GM18502 (cell line): ENCODE results near the gene GM2A.
A peak's percentile ranks its signal among the peaks of the same experiment; 100 is the strongest.
"Not testable (repeated sequence)": the region's sequence is repeated elsewhere in the genome, so short reads cannot be mapped to it uniquely, and the experiment has no call there.

Experiments
- ATAC-seq: cut with Tn5 transposase; IDR thresholded peaks from one replicate; pipeline ENCODE4 v1.9.1; 2021; ENCODE audit warnings: mild to moderate bottlenecking; ENCODE audit not compliant: unreplicated experiment, poor library complexity

The GM2A gene

DNA sequence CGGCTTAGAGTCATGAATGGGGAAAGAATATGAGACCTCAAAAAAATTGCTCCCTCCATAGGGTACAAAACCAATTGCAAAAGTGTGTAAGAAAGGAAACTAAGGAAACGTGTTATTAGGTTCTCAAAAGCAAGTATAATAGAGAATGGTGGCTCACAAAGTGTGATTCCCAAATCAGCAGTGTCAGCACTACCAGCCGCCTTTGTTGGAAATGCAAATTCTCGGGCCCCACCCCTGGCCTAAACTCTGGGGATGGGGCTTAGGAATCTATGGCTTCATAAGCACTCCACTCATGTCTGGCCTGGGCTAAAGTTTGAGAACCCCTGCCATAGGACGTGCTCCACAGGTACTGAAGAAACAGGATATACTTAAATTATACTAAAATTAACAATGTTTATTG, 27.5 kb upstream of the GM2A start:
- ATAC-seq: no peak

DNA sequence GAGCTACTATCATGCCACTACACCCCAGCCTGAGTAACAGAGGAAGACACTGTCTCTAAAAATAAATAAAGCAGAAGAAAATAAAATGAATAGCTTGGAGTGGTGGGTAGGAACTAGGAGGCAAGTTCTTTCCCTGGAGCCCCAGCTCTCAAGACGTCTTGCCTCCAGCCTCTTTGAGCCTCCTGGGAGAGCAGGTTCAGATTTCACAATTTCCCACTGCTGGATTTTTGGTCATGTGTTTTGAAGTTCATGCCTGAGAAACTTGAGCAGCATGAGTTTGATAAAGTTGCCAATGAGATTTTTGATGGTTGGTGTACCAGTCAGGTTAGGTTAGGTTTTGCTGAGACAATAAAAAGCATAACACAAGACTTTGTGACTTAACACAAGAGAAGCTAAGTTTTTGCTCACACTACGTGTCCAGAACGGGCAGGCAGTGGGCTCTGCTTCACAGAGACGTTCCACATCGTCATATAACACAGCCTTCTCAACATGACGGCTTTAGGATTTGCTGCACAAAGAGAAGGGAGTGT, 25.0 kb upstream of the GM2A start:
- no peak for ATAC-seq

DNA sequence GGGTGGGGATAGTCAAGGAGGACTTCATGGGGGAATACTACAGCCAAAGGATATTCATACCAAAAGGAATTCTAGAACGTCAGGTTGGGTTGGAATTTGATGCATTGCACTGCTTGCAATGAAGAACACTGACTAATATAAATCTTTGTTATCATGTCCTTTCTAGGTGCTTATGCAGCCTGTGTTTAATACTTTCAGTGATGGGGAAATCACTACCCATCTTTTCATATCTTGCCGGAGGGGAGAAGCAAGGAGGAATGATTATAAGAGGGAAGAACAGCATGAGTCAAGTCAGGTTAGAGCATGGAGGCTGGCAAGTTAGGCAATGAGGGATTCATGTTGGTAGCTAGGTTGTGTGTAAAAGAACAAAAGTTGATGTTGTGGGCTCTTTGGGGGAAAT, 24.0 kb upstream of the GM2A start:
- no peak for ATAC-seq

DNA sequence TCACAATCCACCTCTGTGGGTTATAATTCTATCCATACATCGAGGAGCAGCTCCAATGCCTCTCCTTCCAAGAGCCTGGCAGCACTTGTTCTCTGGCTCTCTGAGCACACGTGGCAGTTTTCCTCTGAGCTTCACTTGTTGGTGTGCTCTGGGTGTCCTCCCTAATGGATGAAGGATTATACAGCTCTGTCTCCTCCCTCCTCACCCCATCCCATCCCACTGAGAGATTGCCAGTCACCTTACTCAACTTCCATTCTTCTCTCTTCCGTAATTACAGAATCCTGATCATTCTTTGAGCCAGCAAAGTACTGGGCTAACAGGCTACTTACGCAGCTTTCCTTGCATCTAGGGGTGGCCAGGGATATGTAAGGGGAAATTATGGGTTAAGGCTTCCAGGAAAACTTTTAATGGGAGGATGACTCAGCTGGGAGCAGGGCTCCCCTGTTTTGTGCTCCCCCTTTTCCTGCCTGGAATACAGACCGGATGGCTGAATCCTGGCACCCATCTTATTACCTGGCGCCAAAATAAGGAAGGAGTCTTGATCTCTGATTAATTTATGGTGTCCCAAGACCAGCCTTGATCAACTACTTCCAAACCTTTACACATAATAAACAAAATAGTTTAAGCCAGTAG, 22.8 kb upstream of the GM2A start:
- ATAC-seq: no peak

GRCh38 chr5:151231359-151231758, 21.6 kb upstream of the GM2A start:
- no peak for ATAC-seq

DNA sequence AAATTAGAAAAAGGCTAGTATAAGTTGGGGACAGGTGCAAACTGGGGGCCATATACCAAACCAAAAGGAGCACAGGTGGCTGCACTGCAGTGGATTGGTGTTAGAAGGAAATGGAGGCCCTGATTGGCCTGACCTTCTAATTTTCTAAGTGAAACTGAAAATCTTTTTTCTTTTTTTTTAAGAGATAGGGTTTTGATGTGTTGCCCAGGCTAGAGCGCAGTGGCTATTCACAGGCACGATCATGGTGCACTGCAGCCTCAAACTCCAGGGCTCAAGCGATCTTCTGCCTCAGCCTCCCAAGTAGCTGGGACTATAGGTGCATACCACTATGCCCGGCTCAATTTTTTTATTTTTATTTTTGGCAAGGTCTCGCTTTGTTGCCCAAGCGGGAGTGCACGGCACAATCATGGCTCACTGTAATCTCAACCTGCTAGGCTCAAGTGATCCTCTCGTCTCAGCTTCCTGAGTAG, 19.3 kb upstream of the GM2A start:
- peak; percentile 64 for ATAC-seq

DNA sequence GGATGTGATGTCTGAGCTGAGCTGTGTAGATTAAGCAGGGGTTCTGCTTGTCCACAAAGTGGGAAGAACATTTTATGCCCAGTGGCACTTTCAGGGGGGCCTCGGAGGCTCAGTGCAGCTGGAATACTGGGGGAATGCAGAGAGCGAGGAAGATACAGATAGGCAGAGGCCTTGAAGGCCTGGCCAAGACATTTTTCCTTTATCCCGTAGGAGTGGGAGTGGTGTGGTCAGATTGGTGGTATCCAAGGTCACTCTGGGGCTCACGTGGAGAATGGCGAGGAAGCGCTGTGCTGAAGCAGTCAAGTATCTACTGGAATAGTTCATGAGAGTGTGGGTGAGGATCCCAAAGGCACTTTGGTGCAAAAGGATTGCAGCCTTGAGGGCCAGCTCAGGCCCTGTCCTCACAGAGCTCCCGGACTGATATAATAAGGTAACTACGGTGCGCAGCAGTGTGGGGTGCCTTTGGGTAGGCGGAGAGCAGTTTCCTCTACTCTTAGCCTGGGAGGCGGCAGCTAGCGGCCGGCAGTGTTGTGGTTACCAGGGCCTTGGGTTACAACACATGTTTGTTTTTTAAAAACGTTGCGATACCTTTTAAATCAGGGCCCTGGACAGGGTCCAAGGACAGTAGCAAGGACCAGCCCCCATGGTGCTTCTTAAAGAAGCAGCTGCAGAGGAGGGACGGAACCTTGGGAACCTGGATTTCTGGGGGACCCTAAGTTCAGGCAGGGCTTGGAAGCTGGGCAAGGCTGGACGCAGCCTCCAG, 18.3 kb upstream of the GM2A start:
- peak; percentile 65 for ATAC-seq

GRCh38 chr5:151235239-151235571, 17.8 kb upstream of the GM2A start:
- ATAC-seq: not testable (repeated sequence)

DNA sequence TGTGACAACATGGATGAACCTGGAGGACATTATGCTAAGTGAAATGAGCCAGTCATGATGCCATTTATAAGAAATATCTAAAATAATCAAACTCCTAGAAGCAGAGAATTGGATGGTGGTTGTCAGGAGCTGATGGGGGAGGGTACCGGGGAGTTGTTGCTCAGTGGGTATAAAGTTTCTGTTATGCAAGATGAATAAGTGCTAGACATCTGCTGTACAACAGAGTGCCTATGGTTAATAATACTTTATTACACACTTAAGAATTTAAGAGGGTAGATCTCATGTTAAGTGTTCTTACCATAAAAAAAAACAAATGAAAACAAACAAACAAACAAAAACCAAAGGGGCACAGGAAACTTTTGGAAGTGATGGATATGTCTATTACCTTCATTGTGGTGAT, 16.1 kb upstream of the GM2A start:
- ATAC-seq: no peak

GRCh38 chr5:151237685-151238084, 15.3 kb upstream of the GM2A start:
- no peak for ATAC-seq

DNA sequence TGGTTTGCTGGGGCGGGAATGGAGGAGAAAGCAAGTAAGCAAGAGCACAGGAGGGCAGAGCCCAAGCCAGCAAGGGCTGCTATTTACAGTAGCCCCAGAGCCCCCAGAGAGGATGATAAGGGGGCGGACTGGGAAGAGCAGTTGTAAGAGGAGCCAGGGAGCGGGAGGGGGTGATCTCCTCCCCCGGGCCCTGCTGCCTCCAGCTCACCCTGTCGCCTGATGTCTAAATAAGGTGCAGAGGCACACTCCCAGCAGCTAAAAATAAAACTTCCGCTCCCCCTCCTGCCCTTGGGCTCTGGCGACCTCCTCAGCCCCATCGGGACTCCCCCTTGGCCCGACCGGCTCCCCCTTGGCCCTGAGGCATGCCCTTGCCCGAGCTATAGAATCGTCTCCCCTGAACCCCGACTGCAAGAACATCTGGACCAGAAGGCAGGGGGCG, 14.7 kb upstream of the GM2A start:
- ATAC-seq: peak; percentile 55

DNA sequence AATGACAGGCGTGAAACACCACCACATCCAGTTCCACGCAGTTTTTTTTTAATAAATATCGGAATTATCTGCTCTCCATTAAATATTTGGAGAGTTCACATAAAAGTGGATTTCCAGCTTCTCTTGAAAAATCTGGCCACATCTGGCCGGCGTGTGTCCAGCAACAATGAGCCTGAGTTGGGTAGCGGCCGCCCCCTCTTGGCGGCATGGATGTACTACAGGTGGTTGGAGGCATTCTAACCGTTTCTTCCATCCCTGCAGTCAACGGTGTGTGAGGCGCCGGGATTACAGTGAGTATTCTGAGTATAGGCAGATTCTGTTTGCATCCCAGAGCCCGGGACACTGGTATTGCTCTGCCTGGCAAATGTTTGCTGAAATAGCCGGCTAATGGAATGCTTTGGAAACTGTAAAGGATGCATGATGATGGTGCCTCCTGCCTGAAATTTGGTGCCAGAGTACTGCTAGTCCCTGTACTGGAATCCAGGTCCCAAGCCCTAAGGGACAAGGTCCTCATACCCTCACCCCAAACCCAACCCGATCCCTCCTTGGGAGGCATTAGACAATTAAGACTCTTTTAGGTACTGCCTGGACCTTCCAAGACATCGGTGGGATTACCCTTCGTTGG, 13.6 kb upstream of the GM2A start:
- ATAC-seq: peak; percentile 43

DNA sequence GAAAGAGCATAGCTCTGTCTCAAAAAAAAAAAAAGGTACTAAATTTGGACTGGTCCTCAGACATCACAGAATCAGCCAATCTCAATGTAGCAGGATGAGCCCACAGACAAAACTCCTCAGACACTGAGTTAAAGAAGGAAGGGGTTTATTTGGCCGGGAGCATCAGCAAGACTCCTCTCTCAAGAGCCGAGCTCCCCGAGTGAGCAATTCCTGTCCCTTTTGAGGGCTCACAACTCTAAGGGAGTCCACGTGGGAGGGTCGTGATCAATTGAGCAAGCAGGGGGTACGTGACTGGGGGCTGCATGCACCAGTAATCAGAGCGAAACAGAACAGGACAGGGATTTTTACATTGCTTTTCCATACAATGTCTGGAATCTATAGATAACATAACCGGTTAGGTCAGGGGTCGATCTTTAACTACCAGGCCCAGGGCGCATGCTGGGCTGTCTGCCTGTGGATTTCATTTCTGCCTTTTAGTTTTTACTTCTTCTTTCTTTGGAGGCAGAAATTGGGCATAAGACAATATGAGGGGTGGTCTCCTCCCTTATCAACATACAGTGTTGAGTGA, 12.6 kb upstream of the GM2A start:
- not testable (repeated sequence) for ATAC-seq

DNA sequence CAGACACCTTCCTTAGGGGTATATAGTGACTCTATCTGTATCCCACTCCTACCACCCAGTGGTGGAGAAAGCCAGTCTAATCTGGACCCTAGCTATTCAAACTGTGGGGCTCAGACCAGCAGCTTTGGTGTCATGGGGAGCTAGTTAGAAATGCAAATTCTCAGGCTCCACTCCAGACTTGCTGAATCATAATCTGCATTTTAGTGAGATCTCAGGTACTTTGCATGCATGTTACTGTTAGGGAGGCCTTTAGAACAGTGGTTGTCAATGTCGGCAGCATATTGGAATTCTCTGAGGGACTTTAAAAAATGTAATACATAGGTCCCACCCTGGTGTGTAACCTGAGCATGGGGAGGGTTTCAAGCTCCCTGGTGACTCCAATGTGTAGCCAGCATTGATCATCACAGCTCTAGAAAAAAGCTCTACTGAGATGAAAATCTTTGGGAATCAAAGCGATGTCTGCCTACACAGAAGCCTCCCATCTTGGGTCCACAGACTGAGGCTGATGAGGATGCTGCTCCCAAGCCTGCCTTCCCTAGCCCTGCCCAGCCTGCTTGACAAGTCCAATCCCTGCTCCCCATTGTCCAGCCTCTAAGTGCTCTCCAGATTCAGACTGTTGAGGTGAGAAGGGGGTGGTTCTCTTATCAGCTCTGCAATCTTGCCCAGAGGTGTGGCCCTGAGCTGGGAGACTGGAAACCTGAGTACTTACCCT, 11.9 kb upstream of the GM2A start:
- ATAC-seq: no peak

GRCh38 chr5:151243127-151243526, 9.9 kb upstream of the GM2A start:
- no peak for ATAC-seq

- ATAC-seq: no peak
Measured at GRCh38 chr5:151243564-151243963, 9.4 kb upstream of the GM2A start.

- no peak for ATAC-seq
Measured at GRCh38 chr5:151244206-151244605, 8.8 kb upstream of the GM2A start.

- ATAC-seq: no peak
Measured at GRCh38 chr5:151245680-151246219, 7.2 kb upstream of the GM2A start.

- ATAC-seq: no peak
Measured at GRCh38 chr5:151248651-151249050, 4.3 kb upstream of the GM2A start.

- ATAC-seq: no peak
Measured at GRCh38 chr5:151249281-151249680, 3.7 kb upstream of the GM2A start.
